NCI-H128 (cell line): Measurements from ENCODE around the gene PRMT7.

Source experiments
- DNase-seq: peaks from one replicate; lab custom pipeline; 2025; ENCODE audit not compliant: unreplicated experiment; lab: John Stamatoyannopoulos, UW

The PRMT7 gene

DNA sequence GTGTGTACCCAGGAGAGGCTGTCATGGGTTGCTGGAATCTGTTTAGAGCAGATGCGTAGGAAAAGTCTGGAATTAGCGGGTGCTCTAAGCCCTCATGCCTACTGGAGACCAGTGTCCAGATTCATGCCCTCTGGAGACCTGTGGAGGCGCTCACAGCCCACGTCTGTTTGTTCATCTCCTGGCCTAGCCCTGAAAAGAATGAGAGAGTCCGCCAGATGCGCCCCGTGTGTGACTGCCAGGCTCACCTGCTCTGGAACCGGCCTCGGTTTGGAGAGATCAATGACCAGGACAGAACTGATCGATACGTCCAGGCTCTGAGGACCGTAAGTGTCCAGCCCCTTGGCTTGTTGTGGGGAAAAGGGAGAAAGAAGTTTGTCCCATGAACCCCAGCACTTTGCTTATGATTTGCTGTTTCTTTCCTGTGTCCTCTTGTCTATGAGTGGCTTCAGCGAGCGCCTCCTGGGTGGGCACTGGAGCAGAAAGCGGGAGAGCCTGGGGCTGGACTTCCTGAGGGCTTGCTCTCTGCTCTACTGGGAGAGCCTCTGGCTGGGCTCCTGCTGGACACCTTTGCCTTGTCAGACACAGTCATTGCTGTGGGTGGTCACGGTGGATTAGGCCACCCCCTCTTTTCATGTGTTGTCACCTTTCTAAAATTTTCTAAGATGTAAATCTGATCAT, 35.3 kb downstream of the PRMT7 start:
- DNase-seq: no peak

DNA sequence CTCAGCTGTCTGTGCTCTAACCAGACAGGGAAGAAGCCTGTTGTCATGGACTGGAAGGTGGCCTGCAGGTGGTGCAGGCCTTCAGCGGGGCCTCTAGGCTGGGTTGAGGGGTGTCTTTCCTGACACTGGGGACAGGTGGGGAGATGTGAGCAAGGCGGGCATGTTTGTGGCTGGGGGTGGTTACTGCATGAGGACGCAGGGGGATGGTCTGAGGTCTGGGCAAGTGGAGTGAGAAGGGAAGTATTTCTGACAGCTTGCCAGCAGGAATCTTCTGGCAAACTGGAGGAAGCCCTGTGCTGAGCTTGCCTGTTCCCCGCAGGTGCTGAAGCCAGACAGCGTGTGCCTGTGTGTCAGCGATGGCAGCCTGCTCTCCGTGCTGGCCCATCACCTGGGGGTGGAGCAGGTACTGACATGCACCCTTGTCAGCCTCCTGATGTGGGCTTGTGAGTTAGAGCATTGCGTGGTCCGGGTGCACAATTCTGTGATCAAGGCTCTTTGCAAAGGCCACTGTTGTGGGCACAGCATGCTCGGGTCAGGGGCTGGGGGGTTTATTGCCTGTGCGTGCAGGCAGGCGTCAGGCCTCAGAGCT, 36.2 kb downstream of the PRMT7 start:
- DNase-seq: no peak

DNA sequence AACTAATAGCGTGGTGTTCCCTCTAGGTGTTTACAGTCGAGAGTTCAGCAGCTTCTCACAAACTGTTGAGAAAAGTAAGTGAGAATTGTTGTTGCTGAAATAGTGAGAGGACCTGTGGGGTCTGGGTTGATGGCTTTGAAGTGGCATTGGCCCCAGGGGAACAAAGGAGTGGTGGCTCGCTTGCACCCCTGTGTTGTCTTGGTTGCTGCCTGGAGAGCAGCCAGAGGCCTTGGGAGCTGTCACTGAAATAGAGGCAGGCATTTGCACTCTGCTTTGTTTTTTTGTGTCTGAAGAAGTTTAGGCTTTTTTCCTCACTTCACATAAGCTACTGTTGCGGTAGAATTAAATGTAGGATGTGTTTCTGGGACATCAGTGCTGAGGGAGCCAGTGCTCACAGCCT, 36.8 kb downstream of the PRMT7 start:
- no peak for DNase-seq

DNA sequence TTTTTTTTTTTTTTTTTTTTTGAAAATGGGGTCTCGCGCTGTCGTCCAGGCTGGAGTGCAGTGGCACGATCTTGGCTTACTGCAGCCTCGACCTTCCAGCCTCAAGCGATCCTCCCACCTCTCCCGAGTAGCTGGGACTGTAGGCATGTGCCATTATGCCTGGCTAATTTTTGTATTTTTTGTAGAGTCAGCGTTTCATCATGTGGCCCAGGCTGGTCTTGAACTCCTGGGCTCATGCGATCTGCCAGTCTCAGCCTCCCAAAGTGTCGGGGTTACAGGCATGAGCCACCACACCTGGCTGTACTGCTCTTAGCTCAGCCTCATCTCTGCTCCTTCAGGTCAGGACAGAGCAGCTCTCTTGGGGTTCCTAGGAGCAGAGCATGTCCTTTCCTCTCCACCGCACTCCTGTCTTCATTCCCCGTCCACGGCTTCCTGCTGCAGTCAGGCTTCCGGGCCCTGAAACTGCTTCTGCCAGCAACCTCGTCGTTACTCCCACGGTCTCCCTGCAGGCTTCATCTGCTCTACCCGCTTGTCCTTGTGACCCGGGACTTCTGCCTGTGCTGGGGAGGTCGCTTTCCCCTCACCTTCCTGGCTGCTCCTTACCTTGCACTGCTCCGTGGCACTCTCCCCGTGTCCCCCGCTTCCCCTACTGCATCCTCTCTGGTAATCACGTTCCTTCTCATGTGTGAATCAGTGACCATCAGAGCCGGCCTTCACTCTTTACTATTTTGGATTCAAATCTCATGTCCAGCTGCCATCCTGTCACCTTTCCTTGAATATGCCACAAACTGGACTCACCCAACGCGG, 38.0 kb downstream of the PRMT7 start:
- DNase-seq: no peak

DNA sequence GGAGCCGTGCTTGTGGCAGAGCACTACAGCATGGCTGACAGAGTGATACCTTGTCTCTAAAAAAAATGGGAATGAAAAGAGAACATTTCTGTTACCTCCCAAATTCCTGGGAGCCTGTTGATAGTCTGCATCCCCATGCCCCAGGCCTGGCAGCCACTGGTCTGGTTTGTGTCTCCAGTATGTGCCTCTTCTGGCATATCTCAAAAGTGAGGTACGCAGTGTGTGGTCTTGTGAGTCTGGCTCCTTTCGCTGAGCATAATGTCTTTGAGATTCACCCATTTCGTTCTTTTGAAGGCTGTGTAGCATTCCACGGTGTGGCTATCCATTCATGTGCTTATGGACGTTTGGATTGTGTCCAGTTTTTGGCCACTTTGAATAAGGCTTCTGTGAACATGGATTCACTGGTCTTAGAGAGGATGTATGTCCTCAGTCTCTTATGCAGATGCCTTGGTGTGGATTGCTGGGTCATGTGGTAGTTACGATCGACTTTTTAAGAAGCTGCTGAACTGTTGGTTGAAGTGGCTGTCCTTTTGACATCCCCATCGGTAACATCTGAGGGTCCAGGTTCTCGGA, 39.1 kb downstream of the PRMT7 start:
- DNase-seq: no peak

DNA sequence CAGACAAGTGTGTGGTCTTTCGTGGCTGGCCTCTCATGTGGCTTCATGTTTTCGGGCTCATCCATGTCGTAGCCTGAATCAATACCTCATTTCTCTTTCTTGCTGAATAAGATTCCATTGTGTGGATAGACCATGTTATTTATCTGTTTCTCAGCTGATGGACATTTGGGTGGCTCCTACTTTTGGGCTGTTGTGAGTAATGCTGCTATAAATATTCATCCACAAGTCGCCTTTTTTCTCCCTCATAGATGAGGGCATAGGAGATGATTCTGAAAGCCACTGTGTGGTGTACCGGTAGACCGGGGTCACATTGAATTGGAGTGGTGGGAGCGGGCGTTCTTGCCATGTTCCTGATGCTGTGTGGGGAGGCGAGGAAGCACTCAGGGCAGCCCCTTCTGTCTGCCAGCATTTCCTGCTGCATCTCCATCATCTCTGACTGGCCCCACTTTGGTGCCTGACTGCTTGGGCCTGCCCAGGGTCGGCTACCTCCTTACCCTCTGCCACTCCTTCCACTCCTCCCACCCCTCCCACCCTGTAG, 40.1 kb downstream of the PRMT7 start:
- DNase-seq: no peak

DNA sequence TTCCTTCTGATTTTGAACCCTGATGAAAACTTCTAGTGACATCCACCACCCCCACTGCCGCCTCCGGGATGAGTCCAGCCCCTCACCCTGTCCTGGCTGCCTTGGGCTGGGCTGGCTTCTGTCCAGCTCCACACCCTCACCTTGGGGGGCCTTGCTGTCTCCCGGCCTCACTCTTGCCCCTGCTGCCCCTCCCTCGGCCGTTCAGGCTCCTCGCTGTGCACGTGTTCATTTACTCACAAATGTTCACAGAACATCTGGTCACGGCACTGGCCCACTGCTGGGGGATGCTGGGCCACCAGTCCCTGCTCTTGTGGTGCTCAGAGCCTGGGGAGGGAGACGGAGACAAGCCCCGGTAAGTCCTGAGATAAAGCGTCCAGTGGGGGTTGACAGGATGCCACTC, 40.6 kb downstream of the PRMT7 start:
- DNase-seq: no peak

DNA sequence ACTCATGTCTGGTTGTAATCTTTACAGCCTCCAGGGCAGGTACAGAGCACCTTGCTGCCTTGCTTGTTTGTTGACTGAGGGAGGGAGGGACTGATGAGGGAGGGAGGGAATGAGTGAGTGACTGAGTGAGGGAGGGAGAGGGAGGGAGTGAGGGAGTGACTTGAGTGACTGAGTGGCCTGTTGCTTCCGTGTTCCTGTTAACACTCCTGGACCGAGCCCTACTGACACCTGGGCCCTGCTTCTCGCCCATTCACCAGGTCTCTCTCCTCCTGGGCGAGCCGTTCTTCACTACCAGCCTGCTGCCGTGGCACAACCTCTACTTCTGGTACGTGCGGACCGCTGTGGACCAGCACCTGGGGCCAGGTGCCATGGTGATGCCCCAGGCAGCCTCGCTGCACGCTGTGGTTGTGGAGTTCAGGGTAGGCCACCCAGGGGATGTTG, 41.2 kb downstream of the PRMT7 start:
- DNase-seq: no peak

DNA sequence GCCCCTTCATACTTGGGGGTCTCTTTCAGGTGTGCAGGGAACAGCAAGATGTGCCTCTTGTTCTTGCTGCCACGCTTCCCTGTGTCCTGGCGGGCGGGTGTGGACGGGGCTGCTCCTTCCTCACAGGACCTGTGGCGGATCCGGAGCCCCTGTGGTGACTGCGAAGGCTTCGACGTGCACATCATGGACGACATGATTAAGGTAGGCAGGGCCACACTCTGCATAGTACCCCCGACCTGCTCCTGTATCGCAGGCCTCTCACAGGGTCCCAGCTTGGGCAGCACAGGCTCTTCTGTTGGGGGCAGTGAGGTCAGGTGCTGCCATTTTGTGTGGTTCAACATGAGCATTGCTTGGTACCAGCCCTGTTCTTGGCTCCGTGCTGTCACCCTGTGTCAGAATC, 42.5 kb downstream of the PRMT7 start:
- no peak for DNase-seq

DNA sequence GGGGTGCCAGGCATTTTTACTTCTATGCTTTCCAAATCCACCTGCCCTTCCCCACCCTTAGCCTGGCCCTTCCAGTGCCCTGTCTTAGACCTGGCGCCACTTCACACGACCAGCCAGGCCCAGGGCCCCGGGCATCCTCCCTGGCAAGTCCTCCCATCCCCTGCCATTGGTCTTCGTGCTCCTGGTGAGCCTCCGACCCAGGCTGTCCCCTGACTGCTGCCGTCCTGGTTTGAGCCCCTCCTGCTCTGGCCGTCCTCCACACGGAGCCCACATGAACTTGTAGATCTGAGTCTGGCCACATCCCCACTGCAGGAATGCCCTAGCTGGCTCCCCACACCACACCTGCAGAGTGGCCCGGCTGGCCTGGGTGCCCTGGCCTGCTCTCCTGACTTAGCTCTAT, 44.0 kb downstream of the PRMT7 start:
- no peak for DNase-seq

DNA sequence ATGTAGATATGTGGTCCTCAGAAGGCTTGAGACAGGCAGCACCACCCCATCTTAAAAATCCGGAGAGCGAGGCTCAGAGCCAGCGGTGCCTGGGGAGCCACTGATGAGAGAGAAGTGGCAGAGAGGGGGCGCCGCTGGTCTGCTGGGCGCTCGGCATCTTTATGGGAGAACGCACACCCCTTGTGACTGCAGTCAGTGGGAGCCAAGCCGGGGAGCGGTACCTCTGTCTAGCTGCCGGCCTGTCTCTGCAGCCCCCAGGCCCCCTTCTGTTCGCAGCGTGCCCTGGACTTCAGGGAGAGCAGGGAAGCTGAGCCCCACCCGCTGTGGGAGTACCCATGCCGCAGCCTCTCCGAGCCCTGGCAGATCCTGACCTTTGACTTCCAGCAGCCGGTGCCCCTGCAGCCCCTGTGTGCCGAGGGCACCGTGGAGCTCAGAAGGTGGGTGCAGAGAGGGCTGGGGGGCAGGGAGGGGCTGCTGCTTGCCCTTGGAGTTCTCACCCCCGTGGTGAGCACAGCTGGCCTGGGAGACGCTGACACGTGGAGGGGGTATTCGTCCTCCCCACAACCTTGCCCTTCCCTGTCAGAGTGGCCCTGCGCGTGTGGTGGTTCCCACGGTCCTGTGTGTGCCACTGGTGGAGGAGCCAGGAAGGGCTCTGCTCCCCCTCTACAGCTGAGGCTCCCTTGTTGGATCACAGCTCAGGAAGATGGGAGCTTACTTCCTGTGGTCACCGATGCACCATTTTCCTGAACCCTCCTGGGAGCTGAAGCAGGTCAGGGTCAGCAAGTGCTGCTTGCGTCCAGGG, 44.8 kb downstream of the PRMT7 start:
- DNase-seq: no peak

DNA sequence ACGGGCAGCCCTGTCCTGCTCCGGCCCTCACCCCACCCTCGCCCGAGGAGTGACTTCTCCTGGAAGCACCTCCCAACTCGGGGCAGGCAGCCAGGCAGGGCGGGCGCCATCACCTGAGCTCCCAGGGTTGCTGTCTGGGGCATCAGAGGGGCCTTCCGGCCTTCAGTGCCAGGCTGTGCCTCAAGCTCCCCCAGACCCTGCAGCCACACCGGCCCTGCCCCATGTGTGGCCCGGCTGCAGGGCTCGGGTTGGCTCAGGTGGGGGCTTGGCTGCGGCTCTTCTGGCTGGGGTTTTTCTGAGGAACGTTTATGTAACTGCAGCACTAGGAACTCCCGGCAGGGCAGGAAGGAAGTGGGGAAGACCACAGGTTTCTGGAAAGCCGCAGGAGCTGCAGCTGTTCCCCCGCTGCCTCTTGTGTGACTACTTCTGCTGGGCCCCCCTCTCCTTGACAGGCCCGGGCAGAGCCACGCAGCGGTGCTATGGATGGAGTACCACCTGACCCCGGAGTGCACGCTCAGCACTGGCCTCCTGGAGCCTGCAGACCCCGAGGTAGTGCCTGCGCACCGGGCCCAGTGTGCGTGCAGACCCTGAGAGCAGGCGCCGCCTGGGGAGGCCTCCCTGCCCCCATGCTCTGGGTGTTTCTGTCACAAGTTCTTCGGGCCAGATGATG, 45.6 kb downstream of the PRMT7 start:
- DNase-seq: no peak

DNA sequence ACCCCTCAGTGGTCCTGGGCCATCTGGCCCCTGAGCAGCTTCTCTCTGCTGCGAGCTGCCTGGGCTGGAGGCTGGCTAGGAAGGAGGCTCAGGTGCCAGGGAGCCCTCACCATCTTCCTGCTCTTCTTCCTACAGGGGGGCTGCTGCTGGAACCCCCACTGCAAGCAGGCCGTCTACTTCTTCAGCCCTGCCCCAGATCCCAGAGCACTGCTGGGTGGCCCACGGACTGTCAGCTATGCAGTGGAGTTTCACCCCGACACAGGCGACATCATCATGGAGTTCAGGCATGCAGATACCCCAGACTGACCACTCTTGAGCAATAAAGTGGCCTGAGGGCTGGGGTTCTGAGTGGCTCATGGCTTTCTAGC, 46.1 kb downstream of the PRMT7 start:
- DNase-seq: no peak

DNA sequence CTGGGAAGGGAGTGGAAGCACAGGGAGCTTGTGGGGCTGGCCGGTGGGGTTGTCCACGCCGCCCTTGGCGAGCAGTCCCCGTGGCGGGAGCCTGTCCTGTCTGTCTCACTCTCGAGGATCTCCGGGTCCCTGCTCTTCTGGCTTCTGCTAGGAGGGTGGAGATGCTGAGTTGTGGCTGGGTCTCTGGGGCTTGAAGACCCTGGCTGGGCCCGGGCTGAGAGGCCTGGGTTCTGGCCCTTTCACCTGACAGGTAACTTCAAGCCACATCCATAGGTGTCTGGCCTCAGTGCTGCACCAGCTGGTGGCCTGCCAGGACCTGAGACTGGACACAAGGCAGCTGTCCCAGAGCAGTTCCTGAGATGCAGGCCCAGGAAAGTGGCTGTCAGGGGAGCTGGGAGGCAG, 46.7 kb downstream of the PRMT7 start:
- no peak for DNase-seq

DNA sequence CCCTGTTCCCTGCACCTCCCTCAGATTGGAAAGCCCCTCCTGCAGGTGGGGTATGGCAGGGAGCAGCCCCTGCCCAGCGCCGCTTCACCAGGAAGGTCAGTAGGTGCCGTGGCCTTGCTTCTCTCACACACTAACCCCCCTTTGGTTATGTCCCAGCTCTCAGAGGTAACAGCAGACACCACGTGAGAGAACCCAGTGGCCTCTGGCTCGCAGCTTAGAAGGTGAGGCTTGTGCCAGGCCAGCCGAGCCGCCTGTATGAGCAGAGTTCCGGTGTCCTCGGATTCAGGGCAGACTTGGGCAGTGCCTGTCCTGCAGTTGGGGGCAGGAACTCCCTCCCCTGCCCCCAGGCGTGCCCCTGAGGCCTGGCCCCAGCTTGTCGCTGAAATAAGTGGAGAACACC, 47.1 kb downstream of the PRMT7 start:
- DNase-seq: no peak

DNA sequence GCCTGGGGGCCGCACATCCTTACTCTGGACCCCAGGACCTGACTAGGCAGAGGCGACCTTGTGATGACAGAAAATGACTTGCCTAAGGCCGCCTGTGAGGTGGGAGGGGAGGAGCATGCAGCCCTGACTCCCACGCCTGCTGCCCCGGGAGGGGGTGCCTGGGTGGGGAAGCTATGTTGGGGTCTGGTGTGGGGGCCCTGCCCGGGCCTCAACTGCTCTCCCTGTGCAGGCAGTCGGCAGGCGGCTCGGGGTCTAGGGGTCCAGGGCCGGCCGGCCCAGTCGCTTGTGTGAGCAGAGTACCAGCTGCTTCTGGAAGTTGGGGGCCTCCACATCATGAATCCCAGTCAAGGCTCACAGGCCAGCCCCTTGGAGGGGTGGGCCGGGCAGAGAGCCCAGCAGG, 48.1 kb downstream of the PRMT7 start:
- DNase-seq: no peak

DNA sequence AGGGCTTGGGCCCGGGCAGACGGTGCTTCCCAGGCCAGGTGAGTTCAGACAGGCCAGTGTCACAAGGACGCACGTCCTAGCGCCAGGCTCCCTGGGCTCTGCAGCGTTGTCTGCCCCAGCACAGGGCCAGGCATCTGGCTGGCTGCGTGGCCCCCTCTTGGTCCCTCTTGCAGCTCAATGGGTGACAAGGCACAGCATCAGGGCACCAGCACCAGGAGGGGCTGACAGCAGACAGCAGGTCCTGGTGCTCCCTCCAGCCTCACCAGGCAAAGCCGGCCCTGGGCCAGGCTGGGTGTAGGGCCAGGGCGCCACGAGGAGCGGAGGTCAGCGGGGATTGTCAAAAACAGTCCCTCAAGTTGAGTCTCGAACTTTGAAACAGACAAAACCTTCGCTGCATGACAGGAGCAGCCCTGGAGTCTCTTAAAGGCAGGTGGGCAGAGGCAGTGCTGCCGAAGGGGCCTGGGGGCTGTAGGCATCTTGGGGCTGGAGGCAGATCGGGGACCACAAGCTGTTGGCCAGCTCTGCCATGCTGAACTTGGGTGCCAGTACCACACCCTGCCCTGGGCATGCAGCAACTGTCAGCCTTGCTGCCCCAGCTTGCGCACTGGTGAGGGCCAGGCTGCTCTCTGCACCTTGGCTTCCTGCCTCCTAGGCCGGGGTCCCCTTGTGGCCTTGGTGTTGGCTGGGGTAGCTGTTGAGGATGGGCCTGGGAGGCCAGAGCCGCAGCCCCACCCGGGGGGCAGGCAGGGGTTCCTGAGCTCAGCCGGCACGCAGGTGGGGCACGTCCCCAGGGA, 48.8 kb downstream of the PRMT7 start:
- DNase-seq: no peak

DNA sequence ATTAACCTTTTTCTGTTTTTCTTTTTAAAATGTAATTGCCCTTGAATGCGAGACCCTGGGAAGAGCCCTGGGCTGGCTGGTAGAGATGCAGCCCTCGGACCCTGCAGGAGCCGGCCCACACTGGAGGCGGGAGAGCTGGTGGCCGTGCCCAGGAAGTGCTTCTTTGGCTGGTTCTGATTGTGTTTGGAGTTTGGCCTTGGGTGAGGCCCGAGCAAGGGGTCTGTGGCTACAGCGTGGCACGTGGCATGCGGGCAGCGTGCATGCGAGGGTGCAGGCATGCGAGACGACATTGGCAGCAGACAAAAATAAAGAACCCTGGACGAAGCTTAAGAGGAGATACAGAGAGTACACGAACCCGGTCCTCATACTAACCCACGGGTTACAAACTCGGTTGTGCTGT, 49.7 kb downstream of the PRMT7 start:
- no peak for DNase-seq

DNA sequence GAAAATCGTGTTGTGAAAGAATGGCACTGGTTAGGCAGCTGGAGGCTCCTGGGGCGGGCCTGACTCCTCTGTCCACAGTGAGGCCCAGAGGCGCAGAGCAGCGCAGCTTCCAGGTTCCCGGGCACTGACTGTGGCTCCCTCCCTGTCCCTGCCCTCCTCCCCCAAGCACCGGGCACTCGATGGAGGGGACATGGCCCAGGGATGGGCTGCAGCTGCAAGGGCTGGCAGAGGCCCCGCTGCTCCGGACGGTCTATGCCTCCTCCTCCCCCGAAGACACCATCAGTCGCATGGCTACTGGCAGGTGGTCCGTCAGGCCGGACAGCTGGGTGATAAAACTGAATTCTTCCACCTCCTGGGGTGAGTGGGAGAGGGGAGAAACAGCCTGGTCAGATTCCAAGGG, 50.1 kb downstream of the PRMT7 start:
- no peak for DNase-seq

DNA sequence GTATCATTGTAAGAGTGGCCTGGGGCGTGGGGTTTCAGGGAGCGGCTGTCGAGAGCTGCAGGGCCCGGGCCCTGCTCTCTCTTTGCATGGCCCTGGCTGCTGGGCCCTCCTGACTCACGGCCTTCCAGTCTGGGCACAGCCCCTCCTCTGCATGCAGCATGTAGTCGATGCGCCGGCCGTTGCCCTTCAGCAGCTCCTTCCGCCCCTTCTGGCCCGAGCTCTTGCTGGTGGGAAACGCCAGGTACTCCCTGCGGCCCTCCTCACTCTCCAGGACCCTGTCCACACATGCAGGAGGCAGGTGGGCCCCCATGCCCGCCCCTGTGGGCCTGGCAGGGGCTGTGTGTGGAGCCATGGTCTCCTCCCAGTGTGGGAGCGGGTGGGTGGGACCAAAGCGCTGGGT, 50.7 kb downstream of the PRMT7 start:
- DNase-seq: no peak
